Peyer's patch (tissue), 4 donors: ENCODE data around the gene SMAP1. TPM values are rescaled to one million over a fixed set of nuclear protein-coding genes. Genes with fewer than 3 reads are reported as not detected.

Experiments
- DNase-seq, 3 donors: peaks; one replicate each; pipeline ENCODE4 v3.0.0-alpha.2; 2017 to 2019
- H3K27ac ChIP-seq, 4 donors: fragments of 200-600 bp; sonication (generic); one replicate each; pipeline ENCODE4 v1.5.1; 2016 to 2019
- H3K27me3 ChIP-seq, 2 donors: fragments of 200-600 bp; sonication (generic); one replicate each; pipeline ENCODE4 v1.5.1; 2019
- H3K36me3 ChIP-seq, 3 donors: fragments of 200-600 bp; sonication (generic); one replicate each; pipeline ENCODE4 v1.5.1; 2016 to 2019
- H3K4me1 ChIP-seq, 4 donors: fragments of 200-600 bp; sonication (generic); one replicate each; pipeline ENCODE4 v1.5.1; 2016 to 2019
- H3K4me3 ChIP-seq, 4 donors: fragments of 200-600 bp; sonication (generic); 1 replicate in 3 of 4; 2 replicates in 1 of 4; pipeline ENCODE4 v1.5.1; 2016 to 2019; ENCODE audit warnings: mild to moderate bottlenecking in 1 of 4
- H3K9me3 ChIP-seq, 4 donors: fragments of 200-600 bp; sonication (generic); one replicate each; pipeline ENCODE4 v1.5.1; 2016 to 2019; ENCODE audit warnings: mild to moderate bottlenecking in 1 of 4
- POLR2A ChIP-seq, 2 donors: fragments of 450-650 bp; IDR thresholded peaks; one replicate each; pipeline ENCODE4 v1.5.1; 2017; ENCODE audit warnings: antibody characterized with exemption in 2 of 2, mild to moderate bottlenecking in 2 of 2, moderate library complexity in 2 of 2
- total RNA-seq, 4 donors: library from RNA; depleted of rRNA; stranded (reverse); fragments of >200 nt; gene quantifications; one replicate each; pipeline ENCODE4 v1.1.0, GENCODE V29; 2016
- TF ChIP-seq, protein P1 (sequence below), 6 experiments: fragments of 450-650 bp in 4 of 6; fragments of 200-600 bp in 2 of 6; sonication (generic) in 1 of 6; IDR thresholded peaks; one replicate each; pipeline ENCODE4 v1.5.1; 2017 to 2019; ENCODE audit warnings: antibody characterized with exemption in 6 of 6, mild to moderate bottlenecking in 3 of 6, moderate library complexity in 1 of 6

Gene SMAP1
- total RNA-seq, 4 donors from 2014 or later, result 23.1 to 48.9 (median 42.1) TPM

DNA sequence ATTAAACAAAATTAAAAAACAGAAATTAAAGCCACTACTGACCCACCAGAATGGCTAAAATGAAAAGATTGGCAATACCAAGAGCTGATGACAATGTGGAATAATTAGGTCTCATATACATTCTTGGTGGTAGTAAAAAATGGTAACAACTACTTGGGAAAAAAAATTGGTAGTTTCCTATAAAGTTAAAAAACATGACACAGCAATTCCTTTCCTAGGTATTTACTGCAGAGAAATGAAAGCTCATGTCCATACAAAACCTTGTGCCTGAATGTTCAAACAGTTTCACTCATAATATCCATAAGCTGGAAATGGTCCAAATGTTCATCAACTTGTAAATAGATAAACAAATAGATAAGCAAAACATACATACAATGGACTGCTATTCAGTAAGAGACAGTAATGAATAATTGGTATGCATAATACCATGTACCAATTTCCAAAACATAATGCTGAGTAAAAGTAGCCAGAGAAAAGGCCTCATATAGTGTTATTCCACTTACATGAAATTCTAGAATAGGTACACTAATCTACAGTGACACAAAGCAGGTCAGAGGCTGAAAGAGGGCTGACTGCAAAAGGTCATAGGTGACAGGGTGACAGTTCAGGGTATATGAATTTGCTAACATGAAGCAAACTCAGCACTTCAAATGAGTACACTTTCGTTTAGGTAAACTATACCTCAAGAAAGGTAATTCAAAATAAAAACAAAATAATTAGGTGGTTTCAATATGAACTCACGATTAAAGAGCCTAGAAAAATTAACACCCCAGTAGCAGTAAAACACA is 236.2 kb downstream of the SMAP1 start:
- TF ChIP-seq POLR2A (IDR thresholded peaks at IDR 0.05), result no peak
- TF ChIP-seq, protein P1, sequence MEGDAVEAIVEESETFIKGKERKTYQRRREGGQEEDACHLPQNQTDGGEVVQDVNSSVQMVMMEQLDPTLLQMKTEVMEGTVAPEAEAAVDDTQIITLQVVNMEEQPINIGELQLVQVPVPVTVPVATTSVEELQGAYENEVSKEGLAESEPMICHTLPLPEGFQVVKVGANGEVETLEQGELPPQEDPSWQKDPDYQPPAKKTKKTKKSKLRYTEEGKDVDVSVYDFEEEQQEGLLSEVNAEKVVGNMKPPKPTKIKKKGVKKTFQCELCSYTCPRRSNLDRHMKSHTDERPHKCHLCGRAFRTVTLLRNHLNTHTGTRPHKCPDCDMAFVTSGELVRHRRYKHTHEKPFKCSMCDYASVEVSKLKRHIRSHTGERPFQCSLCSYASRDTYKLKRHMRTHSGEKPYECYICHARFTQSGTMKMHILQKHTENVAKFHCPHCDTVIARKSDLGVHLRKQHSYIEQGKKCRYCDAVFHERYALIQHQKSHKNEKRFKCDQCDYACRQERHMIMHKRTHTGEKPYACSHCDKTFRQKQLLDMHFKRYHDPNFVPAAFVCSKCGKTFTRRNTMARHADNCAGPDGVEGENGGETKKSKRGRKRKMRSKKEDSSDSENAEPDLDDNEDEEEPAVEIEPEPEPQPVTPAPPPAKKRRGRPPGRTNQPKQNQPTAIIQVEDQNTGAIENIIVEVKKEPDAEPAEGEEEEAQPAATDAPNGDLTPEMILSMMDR (IDR thresholded peaks at IDR 0.05), result no peak
- Histone ChIP-seq H3K27ac (no peak overlapping the region), H3K4me1 (no peaks in the 10 kb centered on the region), H3K4me3 (no peak overlapping the region), H3K36me3 (no peaks in the 10 kb centered on the region), H3K27me3 (no peaks in the 10 kb centered on the region), H3K9me3 (no peaks in the 10 kb centered on the region)
- no peak for DNase-seq

GRCh38 chr6:70905742-70906141 is 238.1 kb downstream of the SMAP1 start:
- no peaks in the 10 kb centered on the region for H3K9me3 ChIP-seq
- no peak for TF ChIP-seq POLR2A (IDR thresholded peaks at IDR 0.05)
- TF ChIP-seq, protein P1 (IDR thresholded peaks at IDR 0.05), result no peak
- no peaks in the 10 kb centered on the region for H3K4me1 ChIP-seq
- no peak overlapping the region for H3K27ac ChIP-seq
- H3K36me3 ChIP-seq, result no peaks in the 10 kb centered on the region
- no peak overlapping the region for H3K4me3 ChIP-seq
- H3K27me3 ChIP-seq, result no peaks in the 10 kb centered on the region
- DNase-seq, result no peak

Other genes with a start within 250 kb of the SMAP1 start
- gene SDHAF4, start 101.0 kb upstream of the SMAP1 start, total RNA-seq, result 10 to 100 TPM in 1 of 4 donors, 1 to 10 TPM in 3; 4.1 to 19.1 (median 7.5) TPM